Neural crest cell (in vitro differentiated cells): ENCODE data around the gene UBE4B. TPM values are rescaled to one million over a fixed set of nuclear protein-coding genes. Genes with fewer than 3 reads are reported as not detected.

Source experiments
- DNase-seq: peaks from one replicate; pipeline ENCODE4 v3.0.0; 2021; ENCODE audit warnings: low read depth, mixed read lengths, low spot score
- H3K27ac Mint-ChIP-seq: one replicate; pipeline ENCODE4 v1.8.0; 2021; ENCODE audit warnings: mild to moderate bottlenecking, mixed read lengths; ENCODE audit not compliant: unreplicated experiment
- H3K27me3 Mint-ChIP-seq: 2 replicates; pipeline ENCODE4 v1.8.0; 2021; ENCODE audit warnings: low read depth, mild to moderate bottlenecking, mixed read lengths
- H3K36me3 Mint-ChIP-seq: 2 replicates; pipeline ENCODE4 v1.8.0; 2021; ENCODE audit warnings: low read depth, mild to moderate bottlenecking, mixed read lengths
- H3K4me1 Mint-ChIP-seq: 2 replicates; pipeline ENCODE4 v1.8.0; 2021; ENCODE audit warnings: mixed read lengths
- H3K4me3 Mint-ChIP-seq: one replicate; pipeline ENCODE4 v1.8.0; 2021; ENCODE audit warnings: mild to moderate bottlenecking, mixed read lengths
- H3K9me3 Mint-ChIP-seq: 2 replicates; pipeline ENCODE4 v1.8.0; 2021; ENCODE audit warnings: mixed read lengths
- total RNA-seq: library from RNA; stranded (reverse); gene quantifications from 2 replicates; pipeline ENCODE4 v1.2.1, GENCODE V29; 2021
- TF ChIP-seq, protein P1 (sequence below): fragments of 200-600 bp; sonication (generic); conservative IDR thresholded peaks from 2 replicates; pipeline ENCODE4 v1.5.0; 2021; ENCODE audit warnings: antibody characterized with exemption, mild to moderate bottlenecking

Gene UBE4B
- total RNA-seq, 1 donor from 2014 or later, result 74.4 TPM

DNA sequence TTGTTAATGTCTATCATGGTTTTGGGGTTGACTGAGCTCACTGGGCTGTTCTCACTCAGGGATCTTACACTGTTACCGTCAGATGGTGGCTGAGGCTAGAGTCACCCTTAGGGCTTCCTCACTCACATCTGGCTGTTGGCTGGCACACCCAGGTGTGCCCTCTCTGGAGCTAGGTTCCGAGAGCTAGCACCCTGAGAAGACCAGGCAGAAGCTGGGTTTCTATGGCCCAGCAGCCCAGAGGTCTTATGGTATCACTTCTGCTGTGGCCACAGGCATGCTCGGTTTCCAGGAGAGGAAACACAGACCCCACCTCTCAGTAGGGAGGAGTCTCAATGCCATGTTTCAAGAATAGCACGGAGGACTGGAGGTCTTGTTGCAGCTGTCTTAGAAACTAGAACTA is 156.9 kb downstream of the UBE4B start:
- no peak overlapping the region for H3K27ac Mint-ChIP-seq
- no peaks in the 10 kb centered on the region for H3K27me3 Mint-ChIP-seq
- no peak for DNase-seq
- peaks cover 10% of the 10 kb centered on the region for H3K4me1 Mint-ChIP-seq
- peaks cover 2% of the 10 kb centered on the region for H3K9me3 Mint-ChIP-seq
- TF ChIP-seq, protein P1, sequence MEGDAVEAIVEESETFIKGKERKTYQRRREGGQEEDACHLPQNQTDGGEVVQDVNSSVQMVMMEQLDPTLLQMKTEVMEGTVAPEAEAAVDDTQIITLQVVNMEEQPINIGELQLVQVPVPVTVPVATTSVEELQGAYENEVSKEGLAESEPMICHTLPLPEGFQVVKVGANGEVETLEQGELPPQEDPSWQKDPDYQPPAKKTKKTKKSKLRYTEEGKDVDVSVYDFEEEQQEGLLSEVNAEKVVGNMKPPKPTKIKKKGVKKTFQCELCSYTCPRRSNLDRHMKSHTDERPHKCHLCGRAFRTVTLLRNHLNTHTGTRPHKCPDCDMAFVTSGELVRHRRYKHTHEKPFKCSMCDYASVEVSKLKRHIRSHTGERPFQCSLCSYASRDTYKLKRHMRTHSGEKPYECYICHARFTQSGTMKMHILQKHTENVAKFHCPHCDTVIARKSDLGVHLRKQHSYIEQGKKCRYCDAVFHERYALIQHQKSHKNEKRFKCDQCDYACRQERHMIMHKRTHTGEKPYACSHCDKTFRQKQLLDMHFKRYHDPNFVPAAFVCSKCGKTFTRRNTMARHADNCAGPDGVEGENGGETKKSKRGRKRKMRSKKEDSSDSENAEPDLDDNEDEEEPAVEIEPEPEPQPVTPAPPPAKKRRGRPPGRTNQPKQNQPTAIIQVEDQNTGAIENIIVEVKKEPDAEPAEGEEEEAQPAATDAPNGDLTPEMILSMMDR, result no peak
- H3K4me3 Mint-ChIP-seq, result no peak overlapping the region
- H3K36me3 Mint-ChIP-seq, result peaks cover 11% of the 10 kb centered on the region

DNA sequence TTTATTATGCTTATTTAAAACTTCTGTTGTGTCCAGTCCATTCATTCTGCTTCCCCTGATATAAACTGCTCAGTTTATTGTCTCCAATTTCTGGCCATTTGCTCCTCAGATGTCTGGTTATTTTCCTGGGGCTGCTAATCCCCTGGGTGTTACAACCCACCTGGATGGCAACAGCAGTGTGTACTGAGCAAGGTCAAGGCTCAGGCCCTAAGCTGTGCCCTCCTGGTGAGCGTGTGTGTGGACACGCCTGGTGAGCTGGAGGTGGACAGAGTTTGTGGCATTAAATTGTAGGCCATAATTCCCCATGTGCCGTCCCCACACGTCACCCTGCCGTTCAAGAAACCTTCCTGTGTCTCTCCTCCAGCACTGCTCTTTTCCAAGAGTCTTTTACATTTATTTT is 159.5 kb downstream of the UBE4B start:
- peaks cover 5% of the 10 kb centered on the region for H3K4me1 Mint-ChIP-seq
- H3K9me3 Mint-ChIP-seq, result peaks cover 2% of the 10 kb centered on the region
- DNase-seq, result no peak
- H3K4me3 Mint-ChIP-seq, result no peak overlapping the region
- peaks cover 2% of the 10 kb centered on the region for H3K36me3 Mint-ChIP-seq
- no peaks in the 10 kb centered on the region for H3K27me3 Mint-ChIP-seq
- H3K27ac Mint-ChIP-seq, result no peak overlapping the region
- TF ChIP-seq, protein P1, result no peak

DNA sequence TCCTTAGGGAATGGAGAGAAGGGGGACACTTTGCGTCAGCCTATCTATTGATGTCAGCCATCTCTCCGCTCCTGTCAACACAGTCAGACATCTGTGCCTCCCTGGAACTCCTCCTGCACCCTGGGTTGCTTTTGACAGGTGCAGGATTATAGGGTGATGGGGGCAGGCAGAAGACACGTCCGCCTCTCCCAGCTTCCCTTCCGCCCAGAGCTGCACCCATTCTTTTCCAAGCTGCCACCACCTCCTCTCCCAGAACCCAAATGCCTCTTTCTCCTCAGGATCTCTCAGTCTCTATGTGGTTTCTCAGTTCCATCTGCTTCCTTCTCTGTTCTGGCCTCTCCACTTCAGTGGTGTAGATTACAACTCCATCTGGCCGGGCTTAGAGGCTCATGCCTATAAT is 160.5 kb downstream of the UBE4B start:
- no peak for DNase-seq
- TF ChIP-seq, protein P1, result no peak
- Mint-ChIP-seq H3K36me3 (peaks cover 2% of the 10 kb centered on the region), H3K4me3 (no peak overlapping the region), H3K27ac (no peak overlapping the region), H3K4me1 (peaks cover 5% of the 10 kb centered on the region), H3K27me3 (no peaks in the 10 kb centered on the region), H3K9me3 (peaks cover under 1% of the 10 kb centered on the region)

DNA sequence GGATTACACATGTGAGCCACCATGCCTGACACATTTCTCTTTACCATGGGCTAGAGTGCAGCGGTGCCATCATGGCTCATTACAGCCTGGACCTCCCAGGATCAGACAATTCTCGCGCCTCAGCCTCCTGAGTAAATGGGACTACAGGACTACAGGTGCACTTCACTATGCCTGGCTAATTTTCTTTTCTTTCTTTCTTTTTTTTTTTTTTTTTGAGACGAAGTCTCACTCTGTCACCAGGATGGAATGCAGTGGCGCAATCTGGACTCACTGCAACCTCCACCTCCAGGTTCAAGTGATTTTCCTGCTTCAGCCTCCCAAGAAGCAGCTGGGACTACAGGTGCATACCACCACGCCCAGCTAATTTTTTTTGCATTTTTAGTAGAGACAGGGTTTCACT is 162.8 kb downstream of the UBE4B start:
- no peaks in the 10 kb centered on the region for H3K27me3 Mint-ChIP-seq
- TF ChIP-seq, protein P1, result no peak
- H3K27ac Mint-ChIP-seq, result no peak overlapping the region
- no peaks in the 10 kb centered on the region for H3K36me3 Mint-ChIP-seq
- no peak overlapping the region for H3K4me3 Mint-ChIP-seq
- no peaks in the 10 kb centered on the region for H3K9me3 Mint-ChIP-seq
- DNase-seq, result no peak
- H3K4me1 Mint-ChIP-seq, result peaks cover 5% of the 10 kb centered on the region

DNA sequence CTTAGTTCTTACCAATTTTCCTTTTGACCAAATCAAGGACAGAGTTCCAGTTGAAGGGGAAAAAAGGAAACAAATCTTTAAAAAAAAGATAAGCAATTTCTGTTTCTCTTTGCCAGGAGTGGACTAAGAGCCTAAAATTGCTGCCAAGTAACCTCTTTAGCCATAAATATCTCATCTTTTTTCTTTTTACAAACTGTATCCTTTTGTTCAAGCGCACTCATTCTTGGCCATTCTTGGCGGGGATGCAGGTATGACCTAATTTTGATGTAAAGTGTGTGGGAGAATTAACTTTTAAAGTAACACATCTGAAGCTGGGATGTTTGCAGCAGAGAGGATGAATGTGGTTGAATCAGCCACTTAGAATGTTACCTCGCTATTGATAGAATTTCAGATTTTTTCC is 164.2 kb downstream of the UBE4B start:
- Mint-ChIP-seq H3K9me3 (no peaks in the 10 kb centered on the region), H3K27ac (no peak overlapping the region), H3K4me3 (no peak overlapping the region), H3K4me1 (peaks cover 5% of the 10 kb centered on the region), H3K27me3 (no peaks in the 10 kb centered on the region), H3K36me3 (no peaks in the 10 kb centered on the region)
- no peak for DNase-seq
- TF ChIP-seq, protein P1, result no peak

DNA sequence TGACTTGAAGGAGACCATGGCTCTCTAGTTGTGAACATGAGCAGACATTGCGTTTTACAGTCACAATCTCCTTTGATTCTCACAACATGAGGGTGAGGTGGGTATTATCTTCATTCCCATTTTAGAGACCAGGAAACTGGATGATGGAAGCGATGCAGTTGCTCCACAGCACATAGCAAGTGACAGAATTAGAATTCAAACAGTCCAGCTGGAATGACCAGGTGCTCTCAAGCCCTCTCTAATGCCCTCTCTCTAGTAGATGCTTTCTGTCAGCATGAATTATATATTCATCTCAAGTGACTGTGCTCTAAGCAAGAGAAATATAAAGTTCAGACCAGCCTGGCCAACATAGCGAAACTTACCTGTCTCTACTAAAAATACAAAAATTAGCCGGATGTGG is 167.9 kb downstream of the UBE4B start:
- no peaks in the 10 kb centered on the region for H3K27me3 Mint-ChIP-seq
- H3K27ac Mint-ChIP-seq, result no peak overlapping the region
- H3K4me1 Mint-ChIP-seq, result no peaks in the 10 kb centered on the region
- TF ChIP-seq, protein P1, result no peak
- no peak overlapping the region for H3K4me3 Mint-ChIP-seq
- no peak for DNase-seq
- no peaks in the 10 kb centered on the region for H3K9me3 Mint-ChIP-seq
- H3K36me3 Mint-ChIP-seq, result no peaks in the 10 kb centered on the region
